Measurements from ENCODE around the gene BBX.

BBX gene

GRCh38 chr3:107654218-107654617 is 131.5 kb downstream of the BBX start:
- DNase-seq (ENCODE audit: low read depth in 3 of 3), result no peak

- no peak for DNase-seq (ENCODE audit: low read depth in 3 of 3)
Observed at GRCh38 chr3:107657971-107658370, 135.2 kb downstream of the BBX start.

- DNase-seq (ENCODE audit: low read depth in 3 of 3), result no peak
Observed at GRCh38 chr3:107660306-107660976, 137.7 kb downstream of the BBX start.

GRCh38 chr3:107661447-107662123 is 138.8 kb downstream of the BBX start:
- DNase-seq (ENCODE audit: low read depth in 3 of 3), result no peak

GRCh38 chr3:107662124-107662507 is 139.4 kb downstream of the BBX start:
- DNase-seq (ENCODE audit: low read depth in 3 of 3), result no peak

- no peak for DNase-seq (ENCODE audit: low read depth in 3 of 3)
Observed at GRCh38 chr3:107662586-107662985, 139.8 kb downstream of the BBX start.

- no peak for DNase-seq (ENCODE audit: low read depth in 3 of 3)
Observed at GRCh38 chr3:107663266-107663665, 140.5 kb downstream of the BBX start.

- DNase-seq (ENCODE audit: low read depth in 3 of 3), result no peak
Observed at GRCh38 chr3:107664614-107665013, 141.9 kb downstream of the BBX start.

GRCh38 chr3:107665351-107665750 is 142.6 kb downstream of the BBX start:
- no peak for DNase-seq (ENCODE audit: low read depth in 3 of 3)

GRCh38 chr3:107666853-107667252 is 144.1 kb downstream of the BBX start:
- no peak for DNase-seq (ENCODE audit: low read depth in 3 of 3)

- DNase-seq (ENCODE audit: low read depth in 3 of 3), result no peak
Observed at GRCh38 chr3:107668416-107668815, 145.7 kb downstream of the BBX start.

GRCh38 chr3:107668963-107669362 is 146.2 kb downstream of the BBX start:
- DNase-seq (ENCODE audit: low read depth in 3 of 3), result no peak

GRCh38 chr3:107669669-107670068 is 146.9 kb downstream of the BBX start:
- DNase-seq (ENCODE audit: low read depth in 3 of 3), result no peak

GRCh38 chr3:107670986-107671385 is 148.2 kb downstream of the BBX start:
- DNase-seq (ENCODE audit: low read depth in 3 of 3), result no peak

GRCh38 chr3:107674371-107674770 is 151.6 kb downstream of the BBX start:
- no peak for DNase-seq (ENCODE audit: low read depth in 3 of 3)

GRCh38 chr3:107675233-107675900 is 152.6 kb downstream of the BBX start:
- DNase-seq (ENCODE audit: low read depth in 3 of 3), result no peak

- no peak for DNase-seq (ENCODE audit: low read depth in 3 of 3)
Observed at GRCh38 chr3:107676469-107677309, 153.9 kb downstream of the BBX start.

GRCh38 chr3:107679921-107680320 is 157.2 kb downstream of the BBX start:
- DNase-seq (ENCODE audit: low read depth in 3 of 3), result no peak

GRCh38 chr3:107680698-107681097 is 157.9 kb downstream of the BBX start:
- no peak for DNase-seq (ENCODE audit: low read depth in 3 of 3)

GRCh38 chr3:107681396-107681795 is 158.6 kb downstream of the BBX start:
- DNase-seq (ENCODE audit: low read depth in 3 of 3), result no peak

- DNase-seq (ENCODE audit: low read depth in 3 of 3), result no peak
Observed at GRCh38 chr3:107682580-107682979, 159.8 kb downstream of the BBX start.

- no peak for DNase-seq (ENCODE audit: low read depth in 3 of 3)
Observed at GRCh38 chr3:107683447-107683846, 160.7 kb downstream of the BBX start.
